RWPE2 (cell line): ENCODE measurements around the gene CCDC51.

Experiments used
- ATAC-seq: fragments of 200-7000 bp; cut with Tn5 transposase; 3 replicates; pipeline ENCODE4 v1.9.1; 2021; ENCODE audit warnings: low read depth
- DNase-seq: peaks from one replicate; pipeline ENCODE4 v3.0.0-alpha.2; 2020; ENCODE audit warnings: low spot score
- H3K27ac ChIP-seq: fragments of 450-650 bp; 2 replicates; pipeline ENCODE4 v1.5.1; 2017; ENCODE audit warnings: mild to moderate bottlenecking; ENCODE audit not compliant: poor library complexity, severe bottlenecking
- H3K27me3 ChIP-seq: fragments of 250-450 bp; sonication (Bioruptor Pico); 2 replicates; pipeline ENCODE4 v1.5.1; 2021; ENCODE audit warnings: mild to moderate bottlenecking, moderate library complexity; ENCODE audit not compliant: insufficient read depth, poor library complexity, severe bottlenecking
- H3K36me3 ChIP-seq: fragments of 250-450 bp; sonication (Bioruptor Pico); 2 replicates; pipeline ENCODE4 v1.5.1; 2020; ENCODE audit warnings: low read depth, mild to moderate bottlenecking, moderate library complexity
- H3K4me1 ChIP-seq: fragments of 250-450 bp; sonication (Bioruptor Pico); 2 replicates; pipeline ENCODE4 v1.5.1; 2021; ENCODE audit warnings: mild to moderate bottlenecking, moderate library complexity; ENCODE audit not compliant: insufficient read depth, poor library complexity, severe bottlenecking
- H3K4me3 ChIP-seq: fragments of 250-450 bp; sonication (Bioruptor Pico); 2 replicates; pipeline ENCODE4 v1.5.1; 2021; ENCODE audit warnings: mild to moderate bottlenecking, moderate library complexity; ENCODE audit not compliant: severe bottlenecking
- H3K9me3 ChIP-seq: fragments of 250-450 bp; sonication (Bioruptor Pico); 2 replicates; pipeline ENCODE4 v1.5.1; 2021; ENCODE audit warnings: mild to moderate bottlenecking, moderate library complexity; ENCODE audit not compliant: severe bottlenecking
- TF ChIP-seq, protein P1 (sequence below): fragments of 450-650 bp; IDR thresholded peaks from one replicate; pipeline ENCODE4 v1.5.1; 2017; ENCODE audit warnings: mild to moderate bottlenecking, moderate library complexity; ENCODE audit not compliant: poor library complexity, severe bottlenecking

The CCDC51 gene

DNA sequence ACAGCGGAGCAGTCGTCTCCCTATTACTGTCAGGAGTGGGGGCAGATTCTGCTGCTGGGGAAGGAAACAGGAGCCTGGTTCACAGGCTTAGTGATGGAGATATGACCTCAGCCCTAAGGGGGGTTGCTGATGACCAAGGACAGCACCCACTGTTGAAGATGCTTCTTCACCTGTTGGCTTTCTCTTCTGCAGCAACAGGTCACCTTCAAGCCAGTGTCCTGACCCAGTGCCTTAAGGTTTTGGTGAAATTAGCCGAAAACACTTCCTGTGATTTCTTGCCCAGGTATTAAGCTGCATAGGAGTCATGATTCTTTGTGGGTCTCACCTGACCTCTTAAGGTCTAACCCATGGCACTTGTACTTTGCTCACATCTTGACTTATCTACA, 20.6 kb upstream of the CCDC51 start:
- no peak for ATAC-seq
- Histone ChIP-seq H3K4me1 (peaks cover 4% of the 10 kb centered on the region), H3K4me3 (no peak overlapping the region), H3K27ac (no peak overlapping the region), H3K27me3 (no peaks in the 10 kb centered on the region), H3K9me3 (no peaks in the 10 kb centered on the region), H3K36me3 (peaks cover 49% of the 10 kb centered on the region)
- DNase-seq = no peak
- TF ChIP-seq, protein P1, sequence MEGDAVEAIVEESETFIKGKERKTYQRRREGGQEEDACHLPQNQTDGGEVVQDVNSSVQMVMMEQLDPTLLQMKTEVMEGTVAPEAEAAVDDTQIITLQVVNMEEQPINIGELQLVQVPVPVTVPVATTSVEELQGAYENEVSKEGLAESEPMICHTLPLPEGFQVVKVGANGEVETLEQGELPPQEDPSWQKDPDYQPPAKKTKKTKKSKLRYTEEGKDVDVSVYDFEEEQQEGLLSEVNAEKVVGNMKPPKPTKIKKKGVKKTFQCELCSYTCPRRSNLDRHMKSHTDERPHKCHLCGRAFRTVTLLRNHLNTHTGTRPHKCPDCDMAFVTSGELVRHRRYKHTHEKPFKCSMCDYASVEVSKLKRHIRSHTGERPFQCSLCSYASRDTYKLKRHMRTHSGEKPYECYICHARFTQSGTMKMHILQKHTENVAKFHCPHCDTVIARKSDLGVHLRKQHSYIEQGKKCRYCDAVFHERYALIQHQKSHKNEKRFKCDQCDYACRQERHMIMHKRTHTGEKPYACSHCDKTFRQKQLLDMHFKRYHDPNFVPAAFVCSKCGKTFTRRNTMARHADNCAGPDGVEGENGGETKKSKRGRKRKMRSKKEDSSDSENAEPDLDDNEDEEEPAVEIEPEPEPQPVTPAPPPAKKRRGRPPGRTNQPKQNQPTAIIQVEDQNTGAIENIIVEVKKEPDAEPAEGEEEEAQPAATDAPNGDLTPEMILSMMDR = no peak

DNA sequence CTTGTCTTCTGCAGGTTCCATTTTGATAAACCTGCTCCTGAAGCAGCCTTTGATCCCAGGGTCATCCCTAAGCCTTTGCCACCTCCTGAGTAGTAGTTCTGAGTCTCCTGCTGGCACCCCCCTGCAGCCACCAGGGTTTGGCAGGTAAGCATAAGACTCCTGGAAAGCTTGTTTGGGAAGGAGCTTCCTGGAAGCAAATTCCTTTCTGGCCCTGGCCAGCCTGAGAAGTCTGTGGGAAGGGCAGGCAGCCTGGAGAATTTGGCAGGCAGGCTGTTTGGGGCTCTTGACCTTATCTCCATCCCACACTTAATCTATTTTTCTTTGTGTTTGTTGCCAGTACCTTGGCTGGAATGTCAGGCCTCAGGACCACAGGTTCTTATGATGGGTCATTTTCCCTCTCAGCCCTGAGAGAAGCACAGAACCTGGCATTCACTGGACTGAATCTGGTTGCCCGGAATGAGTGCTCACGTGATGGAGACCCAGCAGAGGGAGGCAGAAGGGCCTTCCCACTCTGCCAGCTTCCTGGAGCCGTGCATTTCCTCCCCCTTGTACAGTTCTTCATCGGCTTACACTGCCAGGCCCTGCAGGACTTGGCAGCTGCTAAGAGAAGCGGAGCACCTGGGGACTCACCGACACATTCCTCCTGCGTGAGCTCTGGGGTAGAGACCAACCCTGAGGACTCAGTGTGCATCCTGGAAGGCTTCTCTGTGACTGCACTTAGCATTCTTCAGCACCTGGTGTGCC, 20.0 kb upstream of the CCDC51 start:
- ATAC-seq (no peak), DNase-seq (no peak)
- H3K4me3 ChIP-seq = no peak overlapping the region
- no peaks in the 10 kb centered on the region for H3K4me1 ChIP-seq
- H3K36me3 ChIP-seq = peaks cover 55% of the 10 kb centered on the region
- H3K27me3 ChIP-seq = no peaks in the 10 kb centered on the region
- TF ChIP-seq, protein P1 = no peak
- no peak overlapping the region for H3K27ac ChIP-seq
- H3K9me3 ChIP-seq = no peaks in the 10 kb centered on the region

DNA sequence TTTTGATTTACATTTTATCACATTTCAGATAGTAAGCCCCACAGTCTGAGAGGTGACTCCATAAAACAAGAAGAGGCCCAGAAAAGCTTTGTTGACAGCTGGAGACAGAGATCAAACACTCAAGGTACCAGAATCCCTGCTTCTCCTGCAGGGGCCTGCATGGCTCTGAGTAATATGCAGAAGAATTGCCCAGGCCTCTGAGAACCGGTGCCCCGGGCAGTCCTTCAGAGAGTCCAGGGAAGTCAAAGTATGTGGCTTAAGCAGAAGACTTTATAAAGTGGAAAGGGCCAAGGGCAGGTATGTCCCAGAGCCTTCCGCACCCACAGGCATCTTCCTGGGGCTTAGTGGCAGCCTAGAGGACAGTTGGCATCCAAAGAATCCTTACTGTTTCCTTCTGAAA, 19.4 kb upstream of the CCDC51 start:
- H3K4me1 ChIP-seq = no peaks in the 10 kb centered on the region
- H3K9me3 ChIP-seq = no peaks in the 10 kb centered on the region
- no peak overlapping the region for H3K4me3 ChIP-seq
- DNase-seq (no peak), ATAC-seq (peak; percentile 24; the same call in 1 of the 3 replicates)
- no peak overlapping the region for H3K27ac ChIP-seq
- peaks cover 61% of the 10 kb centered on the region for H3K36me3 ChIP-seq
- TF ChIP-seq, protein P1 = no peak
- no peaks in the 10 kb centered on the region for H3K27me3 ChIP-seq

DNA sequence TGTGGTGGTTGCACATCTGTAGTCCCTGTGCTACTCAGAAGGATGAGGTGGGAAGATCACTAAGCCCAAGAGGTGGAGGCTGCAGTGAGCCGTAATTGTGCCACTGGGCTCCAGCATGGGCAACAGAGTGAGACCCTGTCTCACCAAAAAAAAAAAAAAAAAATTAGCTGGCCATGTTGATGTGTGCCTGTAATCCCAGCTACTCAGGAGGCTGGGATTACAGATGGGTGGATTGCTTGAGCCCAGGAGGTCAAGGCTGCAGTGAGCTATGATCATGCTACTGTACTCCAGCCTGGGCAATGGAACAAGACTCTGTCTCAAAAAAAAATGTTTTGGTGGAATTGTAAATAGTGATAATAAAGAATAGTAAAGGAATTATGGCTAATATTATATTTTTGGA, 16.5 kb upstream of the CCDC51 start:
- H3K36me3 ChIP-seq = peaks cover 86% of the 10 kb centered on the region

DNA sequence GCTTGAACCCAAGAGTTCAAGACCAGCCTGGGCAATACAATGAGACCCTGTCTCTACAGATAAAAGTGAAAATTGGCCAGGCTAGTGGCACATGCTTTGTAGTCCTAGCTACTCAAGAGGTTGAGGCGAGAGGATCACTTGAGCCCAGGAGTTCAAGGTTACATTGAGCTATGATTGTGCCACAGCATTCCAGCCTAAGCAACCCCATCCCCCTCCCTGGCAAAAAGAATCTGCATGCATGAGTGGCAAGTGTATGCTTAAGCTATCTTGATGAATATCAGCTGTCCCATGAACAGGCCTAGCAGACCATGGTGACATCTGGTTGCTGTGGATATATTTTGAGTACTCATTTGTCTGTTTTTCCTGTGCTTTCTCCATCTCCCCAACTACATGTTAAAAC, 11.4 kb upstream of the CCDC51 start:
- no peak for DNase-seq
- TF ChIP-seq, protein P1 = no peak

More for the DNA sequence above, 16.5 kb upstream of the CCDC51 start:
- no peaks in the 10 kb centered on the region for H3K27me3 ChIP-seq
- DNase-seq (no peak), ATAC-seq (no peak)
- TF ChIP-seq, protein P1 = no peak
- no peaks in the 10 kb centered on the region for H3K9me3 ChIP-seq
- no peak overlapping the region for H3K4me3 ChIP-seq
- H3K4me1 ChIP-seq = no peaks in the 10 kb centered on the region
- no peak overlapping the region for H3K27ac ChIP-seq

More for the DNA sequence above, 11.4 kb upstream of the CCDC51 start:
- no peak for ATAC-seq
- H3K4me3 ChIP-seq = no peak overlapping the region
- peaks cover 54% of the 10 kb centered on the region for H3K36me3 ChIP-seq
- no peaks in the 10 kb centered on the region for H3K27me3 ChIP-seq
- H3K9me3 ChIP-seq = no peaks in the 10 kb centered on the region
- no peak overlapping the region for H3K27ac ChIP-seq
- peaks cover 9% of the 10 kb centered on the region for H3K4me1 ChIP-seq
